Smooth muscle cell (in vitro differentiated cells): Measurements from ENCODE around the gene SPX. TPM values are rescaled to one million over a fixed set of nuclear protein-coding genes. Genes with fewer than 3 reads are reported as not detected.

Experiments used
- DNase-seq: peaks from one replicate; lab custom pipeline; 2025; ENCODE audit not compliant: unreplicated experiment; lab: John Stamatoyannopoulos, UW
- H2AFZ ChIP-seq: fragments of 200-600 bp; sonication (generic); 2 replicates; pipeline ENCODE4 v1.6.0; 2016; ENCODE audit warnings: antibody characterized with exemption, low read depth, mild to moderate bottlenecking
- H3F3A ChIP-seq: fragments of 200-600 bp; sonication (generic); 2 replicates; pipeline ENCODE4 v1.6.0; 2017; ENCODE audit warnings: antibody characterized with exemption, low read depth
- H3K27ac ChIP-seq: fragments of 200-600 bp; sonication (generic); 2 replicates; pipeline ENCODE4 v1.5.1; 2016; ENCODE audit warnings: low read depth, mild to moderate bottlenecking
- H3K27me3 ChIP-seq: fragments of 200-600 bp; sonication (generic); 2 replicates; pipeline ENCODE4 v1.6.1; 2016; ENCODE audit warnings: low read depth, mild to moderate bottlenecking
- H3K36me3 ChIP-seq: fragments of 200-600 bp; sonication (generic); 2 replicates; pipeline ENCODE4 v1.5.1; 2016; ENCODE audit warnings: low read depth
- H3K4me1 ChIP-seq: fragments of 200-600 bp; sonication (generic); 2 replicates; pipeline ENCODE4 v1.5.1; 2016; ENCODE audit warnings: low read depth
- H3K4me2 ChIP-seq: fragments of 200-600 bp; sonication (generic); 2 replicates; pipeline ENCODE4 v1.6.0; 2016; ENCODE audit warnings: mild to moderate bottlenecking
- H3K4me3 ChIP-seq: fragments of 200-600 bp; sonication (generic); 2 replicates; pipeline ENCODE4 v1.5.1; 2016; ENCODE audit warnings: mild to moderate bottlenecking
- H3K79me2 ChIP-seq: fragments of 200-600 bp; sonication (generic); 2 replicates; pipeline ENCODE4 v1.6.0; 2016; ENCODE audit warnings: low read depth, mild to moderate bottlenecking
- H3K9ac ChIP-seq: fragments of 200-600 bp; sonication (generic); 2 replicates; pipeline ENCODE4 v1.6.0; 2016; ENCODE audit warnings: low read depth
- H3K9me3 ChIP-seq: fragments of 200-600 bp; sonication (generic); replicated peaks from 2 replicates; pipeline ENCODE4 v1.5.1; 2016; ENCODE audit warnings: low read depth
- H4K20me1 ChIP-seq: fragments of 200-600 bp; sonication (generic); 2 replicates; pipeline ENCODE4 v1.6.0; 2016; ENCODE audit warnings: low read depth
- WGBS: methylation state at CpG from one replicate; pipeline ENCODE4 v1.1.7; 2016; ENCODE audit warnings: low lambda C conversion rate; 5-methylcytosine and 5-hydroxymethylcytosine counted together
- polyA plus RNA-seq: library from polyadenylated mRNA; unstranded; fragments of >200 nt; fragmentation: Nextera tagmentation; extraction: Ambion mirVana; gene quantifications from 2 replicates; pipeline ENCODE4 v1.2.1, GENCODE V29; 2016
- total RNA-seq: library from RNA; depleted of rRNA; stranded (reverse); fragments of >200 nt; gene quantifications from 2 replicates; pipeline ENCODE4 v1.2.3, GENCODE V29; 2014
- TF ChIP-seq, protein P1 (sequence below): fragments of 200-600 bp; sonication (generic); IDR thresholded peaks from 2 replicates; pipeline ENCODE4 v1.5.1; 2017; ENCODE audit warnings: borderline replicate concordance, mild to moderate bottlenecking, antibody characterized with exemption; ENCODE audit not compliant: insufficient read depth, poor library complexity, severe bottlenecking

The SPX gene
- total and polyA plus RNA-seq, 2 experiments from 2014 or later = 0.30 to 0.40 TPM

DNA sequence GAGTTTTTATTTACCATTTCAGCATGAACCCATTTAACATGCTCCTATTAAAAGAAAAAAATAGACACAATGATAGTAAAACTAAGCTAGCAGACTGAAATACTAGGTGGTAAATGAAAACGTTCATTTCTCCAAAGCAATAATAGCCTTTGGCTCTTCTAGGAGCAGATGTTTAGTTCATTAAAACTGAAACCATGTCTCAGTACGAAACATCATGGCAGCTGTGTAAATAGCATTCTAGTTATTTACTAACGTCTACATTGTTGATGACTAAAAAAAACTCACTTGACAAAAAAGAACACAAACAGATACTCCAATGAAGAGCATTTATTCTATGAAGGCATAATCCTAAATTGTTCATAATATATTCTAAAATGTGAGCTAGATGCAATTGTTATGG, 42.6 kb upstream of the SPX start:
- H3K9ac ChIP-seq = no peak overlapping the region
- no peaks in the 10 kb centered on the region for H3K27me3 ChIP-seq
- H3K9me3 ChIP-seq = no peaks in the 10 kb centered on the region
- no peak overlapping the region for H3K4me2 ChIP-seq
- H3K79me2 ChIP-seq = no peaks in the 10 kb centered on the region
- no peaks in the 10 kb centered on the region for H3F3A ChIP-seq
- no peaks in the 10 kb centered on the region for H3K4me1 ChIP-seq
- H3K4me3 ChIP-seq = no peak overlapping the region
- WGBS = 97% methylated on average over 3 of the region's 3 CpGs
- no peaks in the 10 kb centered on the region for H4K20me1 ChIP-seq
- TF ChIP-seq, protein P1, sequence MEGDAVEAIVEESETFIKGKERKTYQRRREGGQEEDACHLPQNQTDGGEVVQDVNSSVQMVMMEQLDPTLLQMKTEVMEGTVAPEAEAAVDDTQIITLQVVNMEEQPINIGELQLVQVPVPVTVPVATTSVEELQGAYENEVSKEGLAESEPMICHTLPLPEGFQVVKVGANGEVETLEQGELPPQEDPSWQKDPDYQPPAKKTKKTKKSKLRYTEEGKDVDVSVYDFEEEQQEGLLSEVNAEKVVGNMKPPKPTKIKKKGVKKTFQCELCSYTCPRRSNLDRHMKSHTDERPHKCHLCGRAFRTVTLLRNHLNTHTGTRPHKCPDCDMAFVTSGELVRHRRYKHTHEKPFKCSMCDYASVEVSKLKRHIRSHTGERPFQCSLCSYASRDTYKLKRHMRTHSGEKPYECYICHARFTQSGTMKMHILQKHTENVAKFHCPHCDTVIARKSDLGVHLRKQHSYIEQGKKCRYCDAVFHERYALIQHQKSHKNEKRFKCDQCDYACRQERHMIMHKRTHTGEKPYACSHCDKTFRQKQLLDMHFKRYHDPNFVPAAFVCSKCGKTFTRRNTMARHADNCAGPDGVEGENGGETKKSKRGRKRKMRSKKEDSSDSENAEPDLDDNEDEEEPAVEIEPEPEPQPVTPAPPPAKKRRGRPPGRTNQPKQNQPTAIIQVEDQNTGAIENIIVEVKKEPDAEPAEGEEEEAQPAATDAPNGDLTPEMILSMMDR = no peak
- H2AFZ ChIP-seq = no peak overlapping the region
- H3K27ac ChIP-seq = no peak overlapping the region
- no peak for DNase-seq
- H3K36me3 ChIP-seq = peaks cover 7% of the 10 kb centered on the region

DNA sequence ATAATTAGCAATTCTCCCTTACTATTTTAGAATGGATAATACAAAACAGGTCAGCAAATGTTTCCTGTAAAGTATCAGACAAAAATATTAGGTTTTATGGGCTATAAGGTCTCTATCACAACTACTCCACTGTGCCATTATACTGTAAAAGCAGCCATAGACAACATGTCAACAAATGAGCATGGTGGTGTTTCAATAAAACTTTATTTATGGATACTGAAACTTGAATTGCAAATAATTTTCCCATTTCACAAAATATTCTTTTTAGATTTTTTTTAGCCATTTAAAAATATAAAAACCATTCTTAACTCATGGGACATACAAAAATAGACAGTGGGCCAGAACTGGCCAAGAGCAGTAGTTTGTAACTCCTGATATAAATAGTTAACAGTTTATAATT, 40.1 kb upstream of the SPX start:
- Histone ChIP-seq H3K4me1 (no peaks in the 10 kb centered on the region), H3K27me3 (no peaks in the 10 kb centered on the region), H3K9ac (no peak overlapping the region), H3K36me3 (peaks cover 17% of the 10 kb centered on the region), H3F3A (no peaks in the 10 kb centered on the region), H3K9me3 (no peaks in the 10 kb centered on the region), H3K4me2 (no peak overlapping the region), H3K79me2 (no peaks in the 10 kb centered on the region), H3K27ac (no peak overlapping the region), H4K20me1 (no peaks in the 10 kb centered on the region), H2AFZ (no peak overlapping the region), H3K4me3 (no peak overlapping the region)
- no peak for DNase-seq
- TF ChIP-seq, protein P1 = no peak

DNA sequence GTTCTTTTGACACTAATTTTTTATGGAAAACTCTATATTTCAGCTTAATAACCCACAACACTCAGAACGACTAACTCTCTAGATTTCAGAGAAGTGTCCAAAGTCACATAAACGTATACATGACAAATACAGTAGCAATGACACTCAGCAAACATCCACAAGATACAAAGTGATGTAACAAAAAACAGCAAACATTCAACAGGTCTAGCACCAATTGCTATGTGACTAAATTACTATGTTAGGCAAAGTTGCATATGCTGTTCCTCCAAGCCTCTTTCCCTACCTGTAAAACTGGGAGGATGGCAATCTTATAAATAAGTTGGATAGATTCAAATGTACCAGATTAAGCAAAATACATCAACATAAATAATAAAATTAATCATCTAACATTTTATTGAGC, 26.3 kb upstream of the SPX start:
- Histone ChIP-seq H2AFZ (no peak overlapping the region), H3K9me3 (no peaks in the 10 kb centered on the region), H3K4me3 (peak overlapping the region; percentile 94), H3K4me2 (peak overlapping the region; percentile 97), H3K9ac (no peak overlapping the region), H3K36me3 (no peaks in the 10 kb centered on the region), H3K79me2 (peaks cover 63% of the 10 kb centered on the region), H3K4me1 (peaks cover 26% of the 10 kb centered on the region), H3K27ac (no peak overlapping the region), H4K20me1 (peaks cover 25% of the 10 kb centered on the region), H3F3A (peaks cover 4% of the 10 kb centered on the region), H3K27me3 (no peaks in the 10 kb centered on the region)
- DNase-seq = no peak
- 77% methylated on average over 2 of the region's 2 CpGs for WGBS
- TF ChIP-seq, protein P1 = no peak

DNA sequence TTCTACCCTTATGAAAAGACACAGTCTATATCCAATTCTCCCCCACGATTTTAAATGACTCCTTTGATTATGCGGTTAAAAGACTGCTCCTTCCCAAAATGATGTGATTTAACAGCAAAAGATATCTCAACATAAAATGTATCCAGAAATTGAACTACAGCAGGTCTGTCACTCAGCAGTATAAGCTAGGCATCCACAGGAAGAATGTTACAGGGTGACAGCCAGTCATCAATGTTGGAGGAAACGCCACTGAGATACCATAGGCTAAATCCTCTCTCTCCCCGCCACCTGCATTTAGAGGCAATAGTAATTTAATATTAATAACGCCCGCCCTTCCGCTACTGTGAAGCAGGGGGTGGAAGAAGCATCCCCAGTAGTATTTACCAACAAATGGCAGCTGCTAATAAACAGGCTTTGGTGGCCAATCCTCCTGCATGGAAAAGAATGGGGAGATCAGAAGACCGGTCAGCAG, 25.3 kb upstream of the SPX start:
- H3K4me1 ChIP-seq = peaks cover 26% of the 10 kb centered on the region
- TF ChIP-seq, protein P1 = no peak

More for the DNA sequence above, 25.3 kb upstream of the SPX start:
- 11% methylated on average over 8 of the region's 8 CpGs for WGBS
- Histone ChIP-seq H3K9me3 (no peaks in the 10 kb centered on the region), H3K27me3 (no peaks in the 10 kb centered on the region), H3K4me3 (peak overlapping the region; percentile 94), H3K36me3 (no peaks in the 10 kb centered on the region), H3K4me2 (peak overlapping the region; percentile 97), H4K20me1 (peaks cover 36% of the 10 kb centered on the region), H2AFZ (peak overlapping the region; percentile 86), H3K79me2 (peaks cover 73% of the 10 kb centered on the region), H3K9ac (peak overlapping the region; percentile 78), H3F3A (peaks cover 4% of the 10 kb centered on the region), H3K27ac (peak overlapping the region; percentile 97)
- DNase-seq = no peak
